IPS-NIHi11 (cell line): Measurements from ENCODE around the gene SLC25A53.
"Not testable (repeated sequence)": the region's sequence is repeated elsewhere in the genome, so short reads cannot be mapped to it uniquely, and the experiment has no call there.

ENCODE experiments used
- DNase-seq: peaks from one replicate; pipeline ENCODE4 v3.0.0; 2012; ENCODE audit warnings: mixed read lengths, low spot score

The SLC25A53 gene

DNA sequence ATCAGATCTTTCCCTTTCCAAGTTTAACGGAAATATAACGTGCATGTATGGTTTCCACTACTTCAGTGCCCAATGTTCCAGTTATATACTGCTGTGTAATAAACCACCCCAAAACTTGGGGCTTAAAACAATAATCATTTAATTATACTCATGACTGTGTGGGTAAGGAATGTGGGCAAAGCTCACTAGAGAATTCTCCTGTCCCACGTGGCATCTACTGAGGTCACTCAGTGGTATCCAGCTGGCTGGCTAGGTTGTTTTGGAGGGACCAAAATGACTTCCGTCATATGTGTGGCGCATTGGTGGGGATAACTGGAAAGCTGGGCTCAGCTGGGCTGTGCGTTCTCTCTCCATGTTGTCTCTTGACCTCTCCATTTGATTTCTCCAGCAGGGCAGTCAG is 26.0 kb downstream of the SLC25A53 start:
- no peak for DNase-seq

DNA sequence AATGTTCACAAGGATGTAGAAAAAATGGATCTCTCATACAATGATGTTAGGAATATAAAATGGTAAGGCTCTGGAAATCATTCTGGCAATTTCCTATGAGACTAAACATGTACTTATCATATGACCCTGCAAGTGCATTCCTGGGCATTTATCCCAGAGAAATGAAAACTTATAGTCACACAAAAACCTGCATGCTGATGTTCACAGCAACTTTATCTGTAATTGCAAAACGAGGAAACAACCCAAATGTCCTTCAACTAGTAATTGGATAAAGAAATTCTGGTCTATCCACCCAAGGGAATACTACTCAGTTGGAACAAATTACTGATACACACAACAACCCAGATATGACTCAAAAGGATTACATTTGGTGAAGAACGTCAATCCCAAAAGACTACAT is 30.0 kb downstream of the SLC25A53 start:
- DNase-seq = no peak

DNA sequence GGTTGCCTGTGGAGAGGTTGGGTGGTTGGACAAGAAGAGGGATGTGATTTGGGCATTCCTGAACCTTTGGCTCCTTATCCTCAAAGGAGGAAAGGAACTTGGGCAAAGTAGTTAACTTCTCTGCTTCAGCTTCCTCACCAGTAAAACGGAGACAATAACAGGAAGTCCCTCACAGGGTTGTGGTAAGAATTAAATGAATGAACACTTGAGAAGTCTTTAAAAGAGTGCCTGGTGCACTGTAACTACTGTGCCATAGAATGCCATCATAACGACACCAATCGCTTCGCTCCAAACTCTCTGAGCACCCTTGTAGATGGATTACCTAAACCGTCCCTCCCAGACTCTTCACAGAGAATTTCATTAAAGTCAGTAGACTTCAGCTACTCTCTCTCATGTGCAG is 34.0 kb downstream of the SLC25A53 start:
- DNase-seq = no peak

DNA sequence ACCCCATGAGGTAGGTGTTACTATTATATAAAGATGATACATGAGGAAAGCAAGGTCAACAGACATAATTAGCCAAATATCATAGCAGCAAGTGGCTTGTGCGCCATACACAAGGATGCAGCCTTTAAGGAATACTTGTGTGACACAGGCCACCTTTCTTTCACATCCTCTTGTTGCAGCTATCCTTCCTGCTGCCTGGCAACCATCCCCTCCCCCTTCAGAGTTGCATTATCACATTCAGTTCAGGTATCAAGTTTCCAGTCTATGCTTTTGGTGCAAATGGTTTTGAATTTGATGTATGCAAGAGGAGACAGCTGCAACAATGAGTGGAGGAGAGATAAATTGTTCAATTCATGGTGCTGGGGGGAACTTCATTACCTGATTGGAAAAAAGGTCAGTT is 38.0 kb downstream of the SLC25A53 start:
- DNase-seq = no peak

DNA sequence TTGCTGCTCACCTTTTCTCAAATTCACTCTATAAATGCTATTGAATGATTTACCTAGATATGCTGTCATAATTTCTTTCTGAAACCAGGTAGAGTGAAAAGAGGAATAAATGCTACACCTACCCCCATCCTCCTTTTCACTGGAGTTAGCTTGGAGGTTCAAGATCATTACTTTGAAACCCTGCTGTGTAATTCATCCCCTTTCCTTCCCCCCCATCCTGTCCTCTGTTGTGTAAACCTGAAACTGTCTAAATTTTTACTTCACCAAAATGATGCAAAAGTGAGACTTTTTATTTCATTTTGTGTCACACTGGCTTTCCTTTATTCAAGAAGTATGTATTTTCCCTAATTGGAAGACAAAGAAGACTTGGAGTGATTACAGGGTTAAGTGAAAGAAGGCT is 39.0 kb downstream of the SLC25A53 start:
- DNase-seq = no peak

DNA sequence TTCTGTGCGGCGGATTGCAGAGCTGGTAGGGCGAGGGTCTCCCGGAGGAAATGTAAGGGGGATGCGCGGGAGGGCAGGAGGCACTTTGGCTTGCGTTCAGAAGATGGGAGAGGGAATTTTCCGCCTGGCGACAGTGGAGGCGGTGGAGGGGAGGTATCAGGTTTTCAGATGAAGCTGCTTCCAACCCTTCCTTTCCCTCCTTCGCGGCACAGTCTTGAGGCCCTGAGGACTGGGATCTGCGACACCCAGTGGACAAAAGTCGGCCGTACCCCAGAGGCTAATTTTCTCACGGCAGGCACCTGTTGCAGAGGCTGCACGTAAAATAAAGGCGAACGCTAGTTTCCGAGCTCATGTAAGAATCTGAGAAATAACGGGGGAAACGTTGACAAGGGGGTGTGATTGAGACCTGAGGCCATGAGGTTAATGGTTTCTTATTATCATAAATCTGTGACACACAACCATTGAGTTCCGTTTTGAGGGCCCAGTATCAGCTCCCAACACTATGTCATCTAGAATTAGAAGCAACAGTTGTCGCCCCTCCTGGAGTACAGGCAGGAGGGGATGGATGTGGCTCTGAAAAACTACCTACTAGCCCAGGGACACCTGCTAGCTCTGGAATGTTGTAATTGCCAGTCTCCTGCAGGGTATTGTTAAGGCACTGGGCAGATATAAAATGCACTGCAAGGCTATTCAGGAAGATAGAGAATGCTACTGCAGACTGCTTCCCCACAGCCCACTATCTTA is 43.4 kb downstream of the SLC25A53 start:
- DNase-seq = peak; percentile 40

DNA sequence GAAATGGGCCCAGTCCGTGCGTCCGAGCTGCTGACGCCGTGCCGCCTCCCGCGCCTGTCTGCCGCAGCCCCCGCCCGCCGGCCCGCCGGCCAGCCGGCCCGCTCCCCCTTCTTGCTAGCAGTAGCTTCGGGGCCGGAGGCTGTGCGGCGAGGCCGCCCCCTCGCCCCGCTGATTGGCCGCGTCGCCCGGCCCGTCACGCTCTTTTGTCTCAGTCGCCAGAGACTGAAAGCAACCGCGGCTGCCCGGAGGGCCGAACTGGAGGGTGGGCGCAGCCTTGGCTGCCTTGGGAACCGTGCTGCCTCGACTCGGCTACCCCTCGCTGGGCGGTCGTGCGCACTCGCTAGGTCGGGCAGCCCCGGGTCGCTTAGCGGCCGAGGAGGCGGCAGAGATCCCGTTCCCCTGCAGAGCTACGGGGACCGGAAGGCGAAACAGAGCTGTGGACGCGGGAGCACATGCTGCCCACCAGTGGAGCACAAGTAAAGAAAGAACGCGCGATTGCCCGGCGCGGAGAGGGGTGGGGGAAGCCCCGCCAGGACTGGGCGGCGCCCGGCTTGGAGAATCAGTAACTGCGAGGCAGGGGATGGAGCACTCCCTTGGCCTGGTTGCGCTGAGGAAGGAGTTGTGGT is 44.4 kb downstream of the SLC25A53 start, which contains the start of gene ZCCHC18:
Gene ZCCHC18, plus strand, starts transcription at position 198 of the 626 bp plus-strand sequence. CDS start 1,589 bp downstream, outside the sequence.
- DNase-seq = peak; percentile 87

DNA sequence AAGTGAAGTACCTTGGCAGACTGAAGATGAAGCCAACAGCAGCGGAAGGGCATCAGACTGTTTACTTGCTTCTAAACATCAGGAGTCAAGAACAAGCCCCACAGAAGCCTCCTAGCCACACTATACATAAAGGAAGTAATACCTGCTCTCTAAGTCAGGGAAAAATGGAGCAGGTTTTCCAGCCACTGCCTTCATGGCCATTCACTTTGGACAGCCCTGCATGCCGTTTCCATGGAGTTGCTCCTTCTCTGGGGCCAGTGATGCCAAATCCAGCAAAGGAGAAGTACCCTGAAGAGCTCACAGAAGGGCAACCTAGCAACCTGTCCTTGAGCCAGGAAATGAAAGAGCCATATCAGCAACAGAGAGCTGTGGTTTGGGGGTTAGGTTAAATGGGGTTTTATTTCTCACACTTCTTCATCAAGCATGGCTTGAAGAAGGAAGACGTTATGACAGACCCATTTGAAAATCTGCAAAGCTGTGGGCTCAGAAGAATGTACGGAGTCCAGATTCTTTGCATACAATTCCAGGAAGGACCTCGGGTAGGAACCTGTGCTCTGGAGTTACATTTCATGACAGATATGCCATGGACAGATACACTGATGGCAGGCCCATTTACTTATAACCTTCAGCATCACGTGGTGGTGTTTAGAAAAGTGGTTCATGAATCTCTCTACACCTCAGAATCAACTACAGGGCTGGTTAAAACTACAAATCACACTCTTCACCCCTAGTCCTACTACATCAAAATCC is 46.1 kb downstream of the SLC25A53 start:
- DNase-seq = not testable (repeated sequence)

DNA sequence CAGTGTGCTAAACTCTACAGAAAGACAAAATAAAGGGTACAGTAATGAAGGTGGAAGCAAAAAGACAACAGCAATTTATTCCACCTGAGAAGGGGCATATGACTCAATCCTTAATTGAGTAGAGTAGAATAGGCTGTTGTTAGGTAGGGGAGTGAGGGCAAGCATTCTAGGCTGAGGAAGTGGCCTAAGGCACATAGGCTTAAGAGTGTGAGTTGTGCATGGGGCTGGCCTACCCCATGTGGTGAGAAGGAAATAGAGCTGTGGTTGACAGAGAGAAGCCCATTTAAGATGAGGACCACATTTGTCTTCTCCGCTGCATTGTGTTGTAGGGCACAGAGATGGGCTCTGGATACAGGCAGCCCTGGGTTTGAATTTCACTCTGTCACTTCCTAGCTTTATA is 47.9 kb downstream of the SLC25A53 start:
- DNase-seq = no peak

DNA sequence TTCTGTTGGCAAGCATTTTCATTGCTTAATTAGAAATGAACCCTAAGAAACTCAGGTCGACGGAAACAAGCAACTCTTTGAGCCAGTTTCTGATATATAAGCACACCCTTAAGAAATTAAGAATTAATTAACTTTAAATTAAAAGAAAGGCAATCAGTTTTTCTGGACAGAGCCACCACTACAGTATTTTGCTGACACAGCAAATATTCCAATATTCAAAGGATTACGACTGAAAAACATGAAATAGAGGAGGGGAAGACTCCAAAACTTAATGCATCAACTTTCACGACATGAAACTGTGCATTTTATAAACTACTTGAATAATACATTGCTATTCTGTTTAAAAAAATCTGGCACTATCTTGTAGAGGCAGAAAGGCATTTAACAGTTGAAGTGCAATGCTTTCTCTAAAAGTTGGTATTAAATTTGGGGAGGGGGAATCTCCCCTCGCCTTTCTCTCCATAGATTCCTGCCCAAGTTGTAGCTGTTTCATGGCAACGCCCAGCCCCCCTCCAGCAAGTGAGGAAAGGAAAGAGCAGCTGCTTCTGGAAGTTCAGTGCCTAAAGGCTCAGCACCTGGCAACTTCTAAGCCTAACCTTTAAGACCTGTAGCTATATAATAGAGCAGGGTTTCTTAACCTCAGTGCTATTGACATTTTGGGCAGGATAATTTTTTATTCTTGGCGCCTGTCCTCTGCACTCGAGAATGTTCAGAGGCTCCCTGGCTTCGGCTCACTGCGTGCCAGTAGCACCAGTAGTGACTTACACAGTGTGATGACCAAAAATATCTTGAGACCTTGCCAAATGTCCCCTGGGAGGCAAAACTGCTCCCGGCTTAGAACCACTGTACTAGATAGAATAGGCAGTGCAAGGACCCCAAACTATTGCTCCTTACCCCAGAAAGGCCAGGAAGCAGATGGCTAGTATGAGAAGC is 51.2 kb downstream of the SLC25A53 start:
- DNase-seq = no peak

DNA sequence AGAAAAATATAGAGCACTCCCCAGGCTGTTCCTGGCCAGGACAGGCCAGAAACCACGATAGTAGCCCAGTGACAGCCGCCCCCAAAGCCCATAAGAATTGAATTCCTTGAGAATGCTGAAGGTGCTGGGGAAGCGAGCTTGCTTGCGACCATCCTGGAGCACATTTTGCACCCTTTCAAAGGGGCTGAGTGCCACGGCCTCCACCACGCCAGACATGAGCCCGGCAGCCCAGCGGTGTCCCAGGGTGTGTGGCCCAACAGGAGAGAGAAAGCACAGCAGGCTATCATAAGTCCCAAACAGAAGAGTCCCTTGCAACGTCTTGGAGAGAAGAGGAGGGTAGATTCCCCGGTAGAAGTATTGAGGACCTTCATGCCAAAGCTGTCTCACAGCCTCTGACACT is 52.1 kb downstream of the SLC25A53 start:
- no peak for DNase-seq

DNA sequence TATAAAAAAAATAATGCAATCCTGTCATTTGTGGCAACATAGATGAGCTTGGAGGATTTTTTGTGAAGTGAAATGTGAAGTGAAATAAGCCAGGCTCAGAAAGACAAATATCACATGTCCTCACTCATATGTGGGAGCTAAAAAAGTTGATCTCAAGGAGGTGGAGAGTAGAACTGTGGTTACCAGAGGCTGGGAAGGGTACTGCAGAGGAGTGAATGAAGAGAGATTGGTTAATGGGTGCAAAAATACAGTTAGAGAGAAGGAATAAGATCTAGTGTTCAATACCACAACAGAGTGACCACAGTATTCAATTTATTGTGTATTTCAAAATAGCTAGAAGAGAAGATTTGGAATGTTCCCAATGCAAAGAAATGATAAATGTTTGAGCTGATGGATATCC is 57.9 kb downstream of the SLC25A53 start:
- no peak for DNase-seq

DNA sequence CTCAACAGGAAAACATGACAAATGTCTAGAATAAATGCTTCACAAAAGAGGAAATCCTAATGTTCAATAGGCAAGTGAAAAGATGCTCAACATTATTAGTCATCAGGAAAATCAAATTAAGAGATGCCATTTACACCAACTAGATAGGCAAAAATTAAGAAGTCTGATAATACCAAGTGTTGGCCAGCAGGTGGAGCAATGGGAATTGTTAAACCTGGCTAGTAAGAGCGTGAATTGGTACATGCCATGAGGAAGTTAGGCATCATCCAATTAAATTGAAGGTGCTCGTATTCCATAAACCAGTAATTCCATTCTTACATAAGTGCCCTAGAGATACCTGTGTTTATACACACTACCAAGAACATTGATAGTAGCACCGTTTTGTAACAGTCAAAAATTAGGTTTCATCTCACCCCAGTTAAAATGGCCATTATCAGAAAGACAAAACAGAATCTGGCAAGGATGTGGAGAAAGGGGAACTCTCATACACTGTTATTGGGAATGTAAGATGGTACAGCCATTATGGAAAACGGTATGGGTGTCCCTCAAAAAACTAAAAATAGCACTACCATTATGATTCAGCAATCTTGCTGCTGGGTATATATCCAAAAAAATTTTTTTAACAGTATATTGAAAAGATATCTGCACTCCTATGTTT is 58.5 kb downstream of the SLC25A53 start:
- DNase-seq = peak; percentile 33

DNA sequence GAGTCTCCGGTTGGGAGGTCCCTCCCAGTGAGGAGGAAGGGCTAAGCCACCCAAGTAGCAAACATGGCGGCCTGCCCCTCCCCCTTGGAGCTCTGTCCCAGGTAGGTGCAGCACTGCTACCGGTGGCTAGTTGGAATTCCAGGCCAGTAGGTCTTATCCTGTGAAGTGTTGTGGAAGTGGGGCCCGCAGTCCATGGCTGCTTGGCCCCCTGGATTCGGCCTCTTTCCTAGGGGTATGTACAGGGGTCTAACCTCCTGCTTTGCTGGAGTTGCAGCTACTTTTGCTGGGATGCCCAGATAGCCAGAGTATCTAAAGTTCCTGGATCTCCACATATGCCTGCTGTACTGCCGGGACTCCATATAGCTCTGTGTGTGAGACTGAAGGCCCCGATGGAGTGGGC is 70.9 kb downstream of the SLC25A53 start:
- DNase-seq = no peak

DNA sequence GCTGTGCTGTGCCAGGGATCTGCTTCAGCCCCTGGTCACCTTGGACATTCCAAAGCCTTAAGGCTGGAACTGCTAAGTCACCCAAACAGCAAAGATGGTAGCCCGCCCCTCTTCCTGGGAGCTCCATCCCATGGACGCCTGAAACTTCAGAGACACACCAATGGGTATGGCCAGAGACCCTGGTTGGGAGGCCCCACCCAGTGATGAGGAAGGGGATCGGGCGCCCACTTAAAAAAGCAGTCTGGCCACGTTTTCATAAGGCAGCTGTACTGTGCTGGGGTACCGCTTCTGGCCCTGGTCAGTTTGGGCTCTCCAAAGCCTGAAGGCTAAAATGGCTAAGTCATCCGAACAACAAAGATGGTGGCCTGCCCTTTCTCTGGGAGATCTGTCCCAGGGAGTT is 71.3 kb downstream of the SLC25A53 start:
- no peak for DNase-seq

DNA sequence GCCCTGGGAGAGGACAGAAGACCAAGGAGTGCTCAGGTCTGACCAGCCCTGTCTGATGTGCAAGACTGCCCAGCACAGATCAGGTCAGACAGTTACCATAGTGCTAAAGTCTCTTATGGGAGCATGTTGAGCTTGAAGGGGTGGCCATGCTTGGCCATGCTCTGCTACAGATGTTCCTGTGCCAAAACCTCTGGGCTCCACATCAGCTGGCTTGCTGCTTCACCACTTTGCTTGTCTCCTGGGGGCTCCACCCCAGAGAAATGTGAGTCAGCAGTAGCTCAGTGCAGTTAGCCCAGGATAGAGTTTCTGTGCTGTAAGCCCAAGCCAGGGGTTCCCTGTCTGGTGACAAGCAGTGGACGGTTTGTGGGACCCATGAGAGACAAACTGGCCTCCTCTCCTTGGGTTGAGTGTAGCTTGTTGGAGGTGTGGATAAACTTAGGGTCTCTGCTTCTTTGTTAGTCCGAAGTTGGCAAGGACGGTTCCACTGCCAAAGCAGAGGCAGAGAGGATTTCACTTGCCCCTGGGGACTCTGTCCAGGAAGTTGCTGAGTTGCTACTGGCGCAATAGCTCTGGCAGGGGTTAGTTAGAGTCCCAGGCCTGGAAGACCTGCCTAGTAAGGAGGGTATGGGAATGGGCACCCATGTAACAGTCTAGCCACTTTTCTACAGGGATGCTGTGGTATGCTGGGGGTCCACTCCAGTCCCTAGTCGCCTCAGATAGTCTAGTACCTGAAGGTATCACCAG is 72.1 kb downstream of the SLC25A53 start:
- DNase-seq = no peak

DNA sequence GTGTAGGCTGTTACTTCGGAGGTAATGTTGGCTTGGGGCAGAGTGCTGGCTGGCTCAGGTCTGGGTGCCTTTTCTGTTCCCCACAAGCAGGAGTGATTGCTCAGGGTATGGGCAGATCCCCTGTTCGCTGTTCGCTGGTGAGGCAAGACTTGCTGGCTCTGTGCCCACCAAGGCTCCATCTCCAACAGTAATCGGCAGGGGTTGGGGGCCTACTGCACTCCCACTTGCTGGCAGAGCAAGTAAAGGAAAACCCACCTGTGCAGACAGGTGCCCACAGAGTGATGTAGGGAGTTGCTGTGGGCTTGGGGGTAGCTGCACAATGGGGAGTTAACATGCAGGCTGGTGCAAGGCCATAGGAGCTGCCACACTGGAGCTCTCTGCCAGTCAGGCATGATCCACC is 72.7 kb downstream of the SLC25A53 start:
- no peak for DNase-seq

DNA sequence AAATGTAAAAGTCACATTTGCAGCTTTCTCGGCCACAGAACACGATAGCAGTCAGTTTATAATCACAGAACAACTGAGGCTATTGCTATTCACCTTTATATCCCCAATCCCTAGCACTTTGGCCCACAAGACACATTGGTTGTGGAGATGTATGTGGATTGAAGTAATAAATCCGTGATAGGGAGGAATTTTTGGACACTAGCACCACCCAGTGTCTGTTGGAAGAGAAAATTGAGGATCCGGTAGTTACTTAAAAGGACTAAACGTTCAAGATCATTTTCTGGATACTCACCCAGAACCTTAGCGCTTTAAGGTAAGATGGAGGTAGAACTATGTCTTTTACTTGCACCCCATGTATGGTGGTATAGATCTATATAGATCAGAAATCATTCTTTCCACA is 79.0 kb downstream of the SLC25A53 start:
- DNase-seq = not testable (repeated sequence)

DNA sequence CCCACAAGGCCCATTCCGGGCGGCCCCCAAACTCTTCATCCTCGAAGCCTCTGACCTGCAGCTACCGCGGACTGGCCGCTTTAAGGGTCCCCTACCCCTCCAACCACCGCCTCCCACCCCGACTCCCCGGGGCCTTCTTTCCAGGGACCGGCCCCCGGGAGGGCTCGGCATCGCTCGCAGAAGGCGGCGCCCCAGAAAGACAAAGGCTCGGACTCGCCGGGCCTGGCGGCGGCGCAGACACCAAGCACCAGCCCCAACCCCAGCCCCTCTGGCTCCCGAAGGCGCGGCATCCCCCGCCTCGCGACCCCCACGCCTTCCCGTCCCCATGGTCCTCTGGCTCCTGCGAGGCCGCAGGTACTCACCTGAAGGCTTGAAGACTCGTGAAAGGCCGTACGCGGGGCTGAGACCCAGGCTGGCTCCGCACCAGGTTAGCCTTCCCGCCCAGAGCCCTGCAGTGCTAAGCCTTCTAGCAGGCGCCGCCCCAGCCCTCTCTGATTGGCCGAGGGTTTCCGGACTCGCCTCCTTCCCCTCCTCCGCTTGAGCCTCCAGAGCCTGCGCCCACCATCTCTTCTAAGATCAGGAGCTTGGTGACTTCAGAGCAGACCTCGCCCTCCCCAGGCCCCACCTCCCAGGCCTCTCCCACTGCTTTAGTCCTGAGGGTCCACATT is 80.9 kb downstream of the SLC25A53 start, which contains the start of gene TMSB15C:
Gene TMSB15C, minus strand, starts transcription at position 459 of the 668 bp plus-strand sequence.
- DNase-seq = not testable (repeated sequence)

DNA sequence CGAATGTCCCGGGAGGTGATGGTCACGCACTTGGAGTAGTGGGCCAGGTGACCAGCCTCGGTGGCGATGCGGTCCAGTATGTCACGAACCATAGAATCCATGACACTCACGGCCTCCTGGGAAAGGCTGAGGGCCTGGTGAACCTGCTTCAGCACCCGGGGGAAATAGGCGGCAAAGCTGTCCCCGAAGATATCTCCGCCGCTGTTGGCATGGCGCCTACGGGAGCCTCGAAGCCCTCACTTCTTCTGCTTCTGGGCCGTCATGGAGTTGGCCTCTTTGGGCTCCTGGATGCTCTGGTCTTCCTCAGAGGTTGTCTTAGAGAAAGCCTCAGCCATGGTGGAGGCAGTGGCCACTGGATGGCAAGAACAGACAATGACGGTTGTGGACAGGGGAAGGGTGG is 94.2 kb downstream of the SLC25A53 start:
- DNase-seq = not testable (repeated sequence)
